ENCODE results near the gene CELF2. TPM values are rescaled to one million over a fixed set of nuclear protein-coding genes. Genes with fewer than 3 reads are reported as not detected.
A peak's percentile ranks its signal among the peaks of the same experiment; 100 is the strongest.

CELF2 gene
- total RNA-seq, 1 donor from 2014 or later, result 110 TPM

DNA sequence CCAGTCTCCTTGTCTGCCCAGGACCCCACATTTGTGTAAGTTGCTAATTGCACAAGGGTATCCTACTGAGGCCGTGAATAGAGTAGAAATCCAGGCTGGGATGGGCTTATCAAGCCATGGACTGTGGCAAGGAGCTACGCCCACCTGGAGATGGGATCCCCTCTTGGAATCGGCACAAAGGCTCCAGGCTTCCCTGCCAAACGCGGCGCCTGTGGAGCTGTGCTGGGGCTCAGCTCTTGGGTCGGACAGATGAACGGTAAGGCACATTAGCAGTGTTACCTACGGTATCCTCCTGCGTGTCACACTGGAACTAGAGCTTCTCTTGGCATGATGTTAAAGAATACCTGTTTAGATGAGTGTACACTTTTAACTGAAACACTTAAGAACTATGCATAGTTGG is 196.7 kb downstream of the CELF2 start:
- TF ChIP-seq, protein P1, sequence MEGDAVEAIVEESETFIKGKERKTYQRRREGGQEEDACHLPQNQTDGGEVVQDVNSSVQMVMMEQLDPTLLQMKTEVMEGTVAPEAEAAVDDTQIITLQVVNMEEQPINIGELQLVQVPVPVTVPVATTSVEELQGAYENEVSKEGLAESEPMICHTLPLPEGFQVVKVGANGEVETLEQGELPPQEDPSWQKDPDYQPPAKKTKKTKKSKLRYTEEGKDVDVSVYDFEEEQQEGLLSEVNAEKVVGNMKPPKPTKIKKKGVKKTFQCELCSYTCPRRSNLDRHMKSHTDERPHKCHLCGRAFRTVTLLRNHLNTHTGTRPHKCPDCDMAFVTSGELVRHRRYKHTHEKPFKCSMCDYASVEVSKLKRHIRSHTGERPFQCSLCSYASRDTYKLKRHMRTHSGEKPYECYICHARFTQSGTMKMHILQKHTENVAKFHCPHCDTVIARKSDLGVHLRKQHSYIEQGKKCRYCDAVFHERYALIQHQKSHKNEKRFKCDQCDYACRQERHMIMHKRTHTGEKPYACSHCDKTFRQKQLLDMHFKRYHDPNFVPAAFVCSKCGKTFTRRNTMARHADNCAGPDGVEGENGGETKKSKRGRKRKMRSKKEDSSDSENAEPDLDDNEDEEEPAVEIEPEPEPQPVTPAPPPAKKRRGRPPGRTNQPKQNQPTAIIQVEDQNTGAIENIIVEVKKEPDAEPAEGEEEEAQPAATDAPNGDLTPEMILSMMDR (IDR thresholded peaks at IDR 0.05), result no peak
- no peak overlapping the region for H3K27ac ChIP-seq
- intact Hi-C loops (cut with DNase I), result no loop called here
- DNase-seq (no peak), ATAC-seq (no peak)
- H3K9me3 ChIP-seq, result no peaks in the 10 kb centered on the region
- peaks cover 27% of the 10 kb centered on the region for H3K36me3 ChIP-seq
- peaks cover 24% of the 10 kb centered on the region for H3K4me1 ChIP-seq
- no peaks in the 10 kb centered on the region for H3K27me3 ChIP-seq
- H3K4me3 ChIP-seq, result no peak overlapping the region

DNA sequence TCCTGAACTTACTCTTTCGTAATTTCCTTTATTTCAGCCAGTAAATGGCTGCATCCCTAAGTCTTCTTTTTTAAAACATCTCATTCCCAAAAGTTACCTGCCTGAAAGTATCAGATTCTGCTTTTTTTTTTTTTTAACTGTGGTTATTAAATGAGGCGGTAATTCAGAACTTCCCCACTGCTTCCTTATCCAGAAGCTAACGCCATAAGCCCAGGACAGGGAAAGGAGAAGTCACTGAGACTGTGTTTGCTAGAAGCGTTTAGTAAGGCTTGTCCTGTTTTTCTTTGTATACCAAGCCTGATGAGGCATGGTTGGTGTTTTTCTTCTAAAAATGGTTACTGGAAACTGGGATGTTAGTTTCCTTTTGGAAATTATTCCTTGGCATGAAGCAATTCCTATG is 197.8 kb downstream of the CELF2 start:
- Histone ChIP-seq H3K27me3 (no peaks in the 10 kb centered on the region), H3K9me3 (no peaks in the 10 kb centered on the region), H3K4me3 (no peak overlapping the region), H3K4me1 (peaks cover 23% of the 10 kb centered on the region), H3K36me3 (peaks cover 38% of the 10 kb centered on the region), H3K27ac (no peak overlapping the region)
- ATAC-seq, result peak; percentile 57
- TF ChIP-seq, protein P1 (IDR thresholded peaks at IDR 0.05), result no peak
- DNase-seq, result no peak
- intact Hi-C loops (cut with DNase I), result no loop called here

DNA sequence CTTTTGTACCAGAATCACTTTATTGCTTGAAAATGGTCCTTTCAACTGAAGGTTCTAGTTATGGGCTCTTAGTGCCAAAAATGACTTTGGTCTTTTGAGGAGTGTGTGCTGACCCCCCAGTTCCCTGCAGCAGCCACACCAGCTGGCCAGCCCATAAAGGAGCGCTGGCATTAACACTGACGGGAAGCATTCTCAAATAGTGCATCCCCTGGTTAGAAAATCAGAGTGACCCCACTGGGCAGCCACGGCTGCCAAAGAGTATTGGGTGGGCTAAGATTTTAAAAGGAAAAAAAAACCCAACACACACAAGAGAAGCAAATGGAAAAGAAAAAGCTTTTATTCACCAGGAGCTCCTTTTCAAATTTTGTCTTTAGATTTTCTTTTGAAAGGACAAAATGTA is 199.8 kb downstream of the CELF2 start:
- no peak overlapping the region for H3K4me3 ChIP-seq
- TF ChIP-seq, protein P1 (IDR thresholded peaks at IDR 0.05), result no peak
- peaks cover 48% of the 10 kb centered on the region for H3K36me3 ChIP-seq
- peaks cover 13% of the 10 kb centered on the region for H3K4me1 ChIP-seq
- H3K9me3 ChIP-seq, result no peaks in the 10 kb centered on the region
- intact Hi-C loops (cut with DNase I), result no loop called here
- no peaks in the 10 kb centered on the region for H3K27me3 ChIP-seq
- ATAC-seq, result no peak
- no peak for DNase-seq
- H3K27ac ChIP-seq, result no peak overlapping the region

DNA sequence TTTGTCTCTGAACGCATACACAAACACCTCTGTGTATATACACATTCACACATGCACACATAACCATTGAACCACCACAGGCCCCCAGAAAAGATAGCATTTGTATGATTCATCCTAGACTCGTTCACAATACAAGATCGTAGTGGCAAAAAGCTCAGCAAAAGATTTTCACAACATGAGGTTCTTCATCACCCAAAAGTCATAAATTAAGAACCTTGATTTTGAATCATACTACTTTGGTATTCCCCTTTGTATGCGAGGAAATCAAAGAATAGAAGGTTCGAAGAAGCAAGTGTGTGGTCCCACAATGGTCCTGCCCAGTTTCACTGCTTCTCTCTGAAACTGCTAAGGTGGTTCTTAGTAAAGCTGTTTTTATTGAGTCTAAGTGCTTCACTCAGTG is 200.7 kb downstream of the CELF2 start:
- intact Hi-C loops (cut with DNase I), result no loop called here
- TF ChIP-seq, protein P1 (IDR thresholded peaks at IDR 0.05), result no peak
- ATAC-seq, result no peak
- Histone ChIP-seq H3K27me3 (no peaks in the 10 kb centered on the region), H3K27ac (no peak overlapping the region), H3K36me3 (peaks cover 56% of the 10 kb centered on the region), H3K4me3 (no peak overlapping the region), H3K4me1 (peaks cover 13% of the 10 kb centered on the region), H3K9me3 (no peaks in the 10 kb centered on the region)
- DNase-seq, result no peak

DNA sequence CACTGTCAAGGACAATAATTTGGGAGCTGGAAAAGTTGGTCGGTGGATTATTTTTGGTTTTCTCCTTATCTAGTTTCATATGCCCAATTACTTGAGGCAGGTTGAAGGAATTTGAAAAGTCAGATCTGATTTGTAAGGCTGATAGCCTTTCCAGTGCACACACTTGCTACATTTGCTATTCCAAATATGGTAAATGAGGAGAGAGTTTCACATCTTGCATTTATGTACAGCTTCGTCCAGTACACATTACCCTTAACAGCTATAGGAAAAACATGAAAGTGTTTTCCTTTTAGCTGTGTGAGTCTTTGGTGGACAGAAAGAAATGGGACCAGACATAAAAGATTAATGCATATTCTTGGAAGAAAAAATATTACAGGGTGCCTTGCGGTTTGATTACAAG is 201.8 kb downstream of the CELF2 start:
- no peak for ATAC-seq
- Histone ChIP-seq H3K4me1 (peaks cover 13% of the 10 kb centered on the region), H3K27ac (no peak overlapping the region), H3K27me3 (no peaks in the 10 kb centered on the region), H3K9me3 (no peaks in the 10 kb centered on the region), H3K4me3 (no peak overlapping the region), H3K36me3 (peaks cover 52% of the 10 kb centered on the region)
- DNase-seq, result no peak
- TF ChIP-seq, protein P1 (IDR thresholded peaks at IDR 0.05), result no peak
- intact Hi-C loops (cut with DNase I), result no loop called here

DNA sequence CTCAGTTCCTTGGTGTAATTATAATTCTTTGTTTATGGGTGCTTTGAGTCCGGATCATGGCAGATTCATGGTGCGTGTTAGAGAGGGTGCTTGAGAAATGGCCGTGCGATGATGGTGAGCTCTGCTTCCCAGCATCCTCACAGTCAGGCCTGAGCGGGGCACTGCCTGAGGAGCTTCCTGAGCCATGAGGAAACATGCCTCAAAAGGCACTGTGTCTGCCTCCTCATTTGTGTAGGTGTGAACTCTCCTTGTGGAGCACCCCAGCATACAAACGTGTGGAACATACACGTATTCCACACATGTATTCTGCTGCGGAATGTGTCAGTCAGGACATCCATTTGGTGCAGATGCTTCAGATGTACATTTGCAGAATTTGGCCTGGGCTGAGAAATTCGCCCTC is 205.4 kb downstream of the CELF2 start:
- peaks cover 9% of the 10 kb centered on the region for H3K4me1 ChIP-seq
- H3K4me3 ChIP-seq, result no peak overlapping the region
- H3K27ac ChIP-seq, result no peak overlapping the region
- H3K9me3 ChIP-seq, result no peaks in the 10 kb centered on the region
- intact Hi-C loops (cut with DNase I), result no loop called here
- TF ChIP-seq, protein P1 (IDR thresholded peaks at IDR 0.05), result no peak
- ATAC-seq (no peak), DNase-seq (no peak)
- no peaks in the 10 kb centered on the region for H3K27me3 ChIP-seq
- peaks cover 38% of the 10 kb centered on the region for H3K36me3 ChIP-seq
